ENCODE results near the gene MAB21L3. TPM values are rescaled to one million over a fixed set of nuclear protein-coding genes. Genes with fewer than 3 reads are reported as not detected.

Gene MAB21L3
- under 0.01 TPM for total RNA-seq

DNA sequence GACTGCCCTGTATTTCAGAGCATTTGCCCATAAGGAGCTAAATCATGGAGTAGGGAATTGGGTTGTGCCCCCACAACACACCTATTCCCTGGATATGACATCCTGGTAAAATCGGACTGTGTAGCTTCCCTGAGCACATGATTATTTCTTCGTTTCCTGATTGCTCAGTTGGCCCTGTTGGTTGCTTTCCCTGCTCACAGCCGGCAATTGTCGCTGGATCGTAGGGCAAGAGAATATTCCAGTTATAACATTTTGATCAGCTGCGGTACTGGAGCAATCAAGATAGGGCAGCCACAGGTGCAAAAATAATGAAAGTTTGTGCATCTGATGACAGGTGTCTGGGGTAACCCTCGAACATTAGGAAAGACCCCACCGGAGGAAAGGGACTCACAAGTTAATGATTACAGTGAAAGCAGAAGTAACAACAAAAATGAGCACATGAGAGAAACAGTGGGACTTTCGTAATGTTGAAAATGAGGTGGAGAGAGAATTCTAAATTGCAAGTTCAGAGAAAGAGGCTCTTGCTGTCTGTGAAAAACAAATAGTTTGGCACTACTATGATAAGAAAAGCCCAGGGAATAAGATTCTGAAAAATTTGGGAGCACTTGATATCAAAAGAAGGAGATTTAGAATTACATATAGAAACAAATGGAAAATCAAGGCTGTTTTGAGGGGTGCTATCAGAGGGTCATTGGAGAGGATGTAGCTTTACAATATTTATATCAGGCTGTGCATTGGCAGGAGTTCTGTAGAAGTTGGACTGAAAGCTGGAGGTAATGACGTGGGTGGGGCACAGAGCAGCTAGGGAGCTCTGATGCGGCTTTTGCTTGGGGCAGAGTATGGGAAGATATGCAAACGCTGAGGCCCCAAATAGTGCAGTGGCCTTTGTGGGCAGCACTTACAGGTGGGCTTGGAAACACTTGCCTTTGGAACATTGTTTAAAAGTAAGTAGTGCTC lies at the start of gene MAB21L3:
TSS of gene MAB21L3 (plus strand) at position 833 of the 957 bp plus-strand sequence. CDS start 1,217 bp downstream, outside the sequence.
- no peak for DNase-seq (ENCODE audit: low spot score in 2 of 2)
- FAIRE-seq = no peak

DNA sequence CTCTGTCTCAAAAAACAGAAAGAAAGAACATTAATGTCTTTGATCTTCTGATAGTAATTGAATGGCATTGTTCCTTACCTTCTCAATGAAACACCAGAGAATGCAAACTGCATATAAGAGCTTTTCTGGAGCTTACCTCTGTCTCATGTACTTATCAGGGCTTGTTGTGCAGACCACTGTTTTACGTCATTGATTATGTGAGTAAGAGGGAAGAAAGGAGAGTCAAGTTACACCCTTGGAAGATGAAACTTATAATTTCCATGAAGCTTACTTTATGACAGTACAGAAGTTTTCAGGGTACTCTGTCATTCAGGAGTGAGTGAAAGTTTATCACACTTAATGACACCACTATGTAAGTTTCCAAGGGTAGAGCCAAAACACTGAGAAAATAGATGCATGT lies 49.0 kb upstream of the MAB21L3 start:
- FAIRE-seq = no peak
- no peak for DNase-seq (ENCODE audit: low spot score in 2 of 2)

DNA sequence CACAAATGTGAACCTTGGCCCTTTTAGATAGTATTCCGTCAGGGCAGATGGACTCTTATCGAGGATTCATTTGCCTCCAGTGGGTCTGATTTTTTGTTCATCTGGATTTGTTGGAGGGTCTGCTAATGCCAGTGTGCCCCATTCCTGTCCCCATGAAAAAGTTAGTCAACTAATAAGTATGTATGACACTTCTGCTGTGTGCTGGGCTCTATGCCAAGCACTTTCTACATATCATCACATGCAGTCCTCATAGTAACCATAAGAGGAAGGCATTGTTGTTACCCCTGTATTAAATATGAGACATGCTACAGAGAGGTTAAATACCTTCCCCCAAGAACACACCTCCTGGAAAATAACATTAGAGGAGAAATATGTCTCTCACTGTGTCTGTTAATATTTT lies 46.6 kb upstream of the MAB21L3 start:
- no peak for DNase-seq (ENCODE audit: low spot score in 2 of 2)
- no peak for FAIRE-seq

DNA sequence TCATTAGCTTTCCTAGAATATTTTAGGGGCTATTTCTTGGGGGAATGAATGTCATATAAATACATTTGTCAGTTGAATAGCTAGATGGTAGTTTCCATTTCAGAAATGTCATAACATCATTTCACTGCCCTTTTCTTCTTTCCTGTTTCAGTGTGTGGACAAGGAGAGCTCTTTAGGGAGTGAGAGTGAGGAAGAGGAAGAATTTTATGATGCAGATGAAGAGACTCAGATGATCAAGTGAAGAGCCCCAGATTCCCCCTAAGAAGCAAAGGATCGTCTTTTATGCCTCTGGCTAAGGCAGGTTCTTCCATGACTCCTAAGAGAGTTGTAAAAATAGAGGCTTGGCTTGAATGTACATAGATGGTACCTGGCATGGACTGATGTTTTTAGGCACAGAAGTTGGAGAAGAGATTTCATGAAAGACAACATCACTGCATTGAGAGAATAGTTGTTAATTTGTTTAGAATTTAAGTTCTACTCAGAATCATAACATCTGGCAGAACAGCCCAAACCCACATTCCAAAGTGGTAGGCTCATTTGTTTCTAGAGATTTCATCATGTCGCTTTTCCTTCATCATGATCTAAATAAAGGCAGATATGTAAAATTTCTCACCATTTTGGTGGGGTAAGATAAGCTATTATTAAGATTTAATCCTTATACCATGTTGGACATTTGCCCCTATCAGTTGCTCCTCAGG lies 44.2 kb upstream of the MAB21L3 start:
- DNase-seq (ENCODE audit: low spot score in 2 of 2) (no peak), FAIRE-seq (no peak)

DNA sequence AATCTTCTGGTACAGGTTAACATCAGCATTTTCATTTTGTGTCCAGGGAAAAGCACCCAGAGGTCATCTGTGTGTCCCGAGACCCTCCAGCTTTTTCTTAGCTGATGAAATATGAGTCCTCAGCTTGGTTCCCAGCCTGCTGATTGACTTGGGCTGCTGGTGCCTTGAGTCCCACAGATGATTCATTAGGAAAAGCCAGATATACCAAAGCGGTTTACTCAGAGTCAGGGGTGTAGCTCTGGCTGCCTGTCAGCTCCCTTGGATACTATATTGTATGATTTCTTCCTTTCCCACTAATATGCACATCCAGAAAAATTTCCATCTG lies 43.7 kb upstream of the MAB21L3 start:
- DNase-seq (ENCODE audit: low spot score in 2 of 2) (no peak), FAIRE-seq (no peak)

DNA sequence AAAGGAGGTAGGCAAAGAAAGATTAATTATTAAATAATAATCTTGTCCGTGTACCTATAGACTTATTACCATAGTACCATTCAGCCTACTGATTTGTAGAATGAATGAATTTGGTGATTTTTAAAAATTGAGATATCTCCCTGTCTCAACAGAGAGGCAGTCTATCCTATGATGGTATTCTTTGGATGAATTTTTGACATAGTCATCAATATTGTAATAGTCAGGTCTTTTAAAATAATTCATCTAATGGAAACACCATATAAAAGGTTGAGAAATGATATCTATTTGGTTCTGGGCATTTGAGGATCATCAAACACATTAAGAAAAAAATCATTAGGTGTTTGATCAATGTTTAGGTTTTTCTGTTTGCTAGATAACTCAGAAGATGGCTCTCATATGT lies 35.6 kb upstream of the MAB21L3 start:
- FAIRE-seq (no peak), DNase-seq (ENCODE audit: low spot score in 2 of 2) (no peak)

DNA sequence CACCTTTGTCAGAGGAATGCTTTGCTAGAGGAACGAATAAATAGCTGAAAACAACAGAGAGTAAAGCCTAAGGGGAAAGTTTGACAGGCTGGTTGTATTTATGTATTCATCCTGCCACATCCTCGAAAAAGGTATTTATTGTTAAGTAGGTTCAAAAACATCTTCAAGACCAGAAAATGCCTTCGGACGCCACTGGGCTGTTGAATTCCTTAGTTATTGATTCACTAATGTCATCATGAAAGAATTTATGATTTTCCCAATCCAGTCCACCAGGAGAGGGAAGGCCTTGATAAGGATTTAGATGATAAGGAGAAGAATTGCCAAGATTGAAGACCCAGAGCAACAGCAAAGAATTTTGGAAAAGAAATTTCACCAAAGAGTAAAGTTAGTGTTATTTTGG lies 35.2 kb upstream of the MAB21L3 start:
- no peak for DNase-seq (ENCODE audit: low spot score in 2 of 2)

DNA sequence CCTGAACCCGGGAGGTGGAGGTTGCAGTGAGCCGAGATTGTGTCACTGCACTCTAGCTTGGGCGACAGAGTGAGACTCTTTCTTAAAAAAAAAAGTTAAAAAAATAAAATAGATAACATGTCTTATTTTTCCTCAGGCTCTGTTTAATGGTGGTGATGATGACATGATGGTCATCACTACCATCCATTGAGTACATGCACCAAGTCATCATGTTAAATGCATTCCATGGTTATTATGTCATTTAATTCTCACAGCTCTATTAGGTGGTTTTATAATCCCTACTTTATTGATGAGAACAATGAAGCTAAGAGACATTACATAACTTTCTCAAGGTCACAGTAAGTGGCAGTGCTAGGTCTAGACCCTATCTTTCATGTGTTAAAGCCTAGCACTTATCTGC lies 34.4 kb upstream of the MAB21L3 start:
- no peak for FAIRE-seq
- DNase-seq (ENCODE audit: low spot score in 2 of 2) = no peak

More for the DNA sequence above, 35.2 kb upstream of the MAB21L3 start:
- FAIRE-seq = no peak

DNA sequence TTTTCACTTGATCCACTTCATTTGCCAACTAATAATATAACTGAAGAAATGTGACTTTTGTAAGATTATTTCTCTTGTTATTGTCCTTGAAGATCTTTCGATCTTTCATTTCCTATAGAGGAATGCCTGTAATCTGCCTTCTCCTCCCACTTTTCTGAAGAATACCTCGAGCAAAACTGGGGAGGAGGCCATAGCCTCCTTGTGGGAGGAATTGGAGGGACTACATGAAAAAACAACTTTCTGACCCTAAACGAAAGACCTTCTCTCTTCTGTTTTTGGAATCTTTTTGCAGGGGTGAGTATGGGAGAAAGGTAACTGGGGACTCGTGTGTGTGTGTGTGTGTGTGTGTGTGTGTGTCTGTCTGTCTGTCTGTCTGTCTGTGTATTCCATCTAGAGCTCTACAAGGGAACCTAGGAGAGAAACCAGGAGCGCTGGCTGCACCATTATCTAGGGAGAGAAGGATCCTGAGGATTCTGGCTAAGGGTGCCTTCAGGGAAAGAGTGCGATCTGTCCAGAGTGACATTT lies 32.4 kb upstream of the MAB21L3 start:
- DNase-seq (ENCODE audit: low spot score in 2 of 2) (no peak), FAIRE-seq (no peak)

DNA sequence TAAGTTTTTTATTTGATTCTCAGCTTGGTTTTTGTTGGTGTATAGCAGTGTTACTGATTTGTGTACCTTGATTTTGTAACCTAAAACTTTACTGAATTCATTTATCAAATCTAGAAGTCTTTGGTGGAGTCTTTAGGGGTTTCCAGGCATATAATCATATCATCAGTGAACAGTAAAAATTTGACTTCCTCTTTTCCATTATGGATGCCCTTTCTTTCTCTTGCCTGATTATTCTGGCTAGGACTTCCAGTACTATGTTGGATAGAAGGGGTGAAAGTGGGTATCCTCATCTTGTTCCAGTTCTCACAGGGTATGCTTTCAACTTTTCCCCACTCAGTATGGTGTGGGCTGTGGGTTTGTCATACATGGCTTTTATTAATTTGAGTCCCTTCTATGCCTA lies 23.6 kb upstream of the MAB21L3 start:
- FAIRE-seq (no peak), DNase-seq (ENCODE audit: low spot score in 2 of 2) (no peak)

DNA sequence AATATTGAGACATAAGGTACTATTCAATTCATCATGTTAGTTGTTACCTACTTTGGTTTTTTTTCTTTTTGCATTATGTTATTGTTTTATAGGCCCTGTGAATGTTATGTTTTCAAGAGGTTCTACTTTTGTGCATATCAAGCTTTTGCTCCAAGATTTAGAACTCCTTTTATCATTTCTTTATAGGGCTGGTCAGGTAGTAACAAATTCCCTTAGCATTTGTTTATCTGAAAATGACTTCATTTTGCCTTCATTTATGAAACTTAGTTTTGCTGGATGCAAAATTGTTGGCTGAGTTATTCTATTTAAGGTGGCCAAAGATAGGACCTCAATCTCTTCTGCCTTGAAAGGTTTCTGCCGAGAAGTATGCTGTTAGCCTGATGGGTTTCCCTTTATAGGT lies 21.3 kb upstream of the MAB21L3 start:
- FAIRE-seq (no peak), DNase-seq (ENCODE audit: low spot score in 2 of 2) (no peak)

DNA sequence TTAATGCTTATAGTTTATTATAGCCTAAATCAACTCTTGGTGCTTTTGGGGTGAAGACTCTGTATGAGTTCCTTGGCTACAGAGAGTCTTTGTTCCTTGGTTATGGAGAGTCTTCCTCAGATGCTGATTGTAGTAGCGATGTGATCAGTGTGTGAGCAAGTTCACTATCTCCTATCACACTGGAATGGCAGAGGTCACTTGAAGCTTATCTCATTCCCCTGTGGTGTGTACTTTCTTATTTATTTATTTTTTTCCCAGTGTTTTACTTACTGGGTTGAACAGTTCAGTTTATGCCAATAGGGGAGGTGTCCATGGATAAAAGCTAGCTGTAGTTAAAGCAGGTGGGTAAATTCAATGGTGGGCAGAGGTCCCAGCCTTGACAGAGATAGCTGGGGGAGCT lies 20.1 kb upstream of the MAB21L3 start:
- DNase-seq (ENCODE audit: low spot score in 2 of 2) = no peak
- no peak for FAIRE-seq

DNA sequence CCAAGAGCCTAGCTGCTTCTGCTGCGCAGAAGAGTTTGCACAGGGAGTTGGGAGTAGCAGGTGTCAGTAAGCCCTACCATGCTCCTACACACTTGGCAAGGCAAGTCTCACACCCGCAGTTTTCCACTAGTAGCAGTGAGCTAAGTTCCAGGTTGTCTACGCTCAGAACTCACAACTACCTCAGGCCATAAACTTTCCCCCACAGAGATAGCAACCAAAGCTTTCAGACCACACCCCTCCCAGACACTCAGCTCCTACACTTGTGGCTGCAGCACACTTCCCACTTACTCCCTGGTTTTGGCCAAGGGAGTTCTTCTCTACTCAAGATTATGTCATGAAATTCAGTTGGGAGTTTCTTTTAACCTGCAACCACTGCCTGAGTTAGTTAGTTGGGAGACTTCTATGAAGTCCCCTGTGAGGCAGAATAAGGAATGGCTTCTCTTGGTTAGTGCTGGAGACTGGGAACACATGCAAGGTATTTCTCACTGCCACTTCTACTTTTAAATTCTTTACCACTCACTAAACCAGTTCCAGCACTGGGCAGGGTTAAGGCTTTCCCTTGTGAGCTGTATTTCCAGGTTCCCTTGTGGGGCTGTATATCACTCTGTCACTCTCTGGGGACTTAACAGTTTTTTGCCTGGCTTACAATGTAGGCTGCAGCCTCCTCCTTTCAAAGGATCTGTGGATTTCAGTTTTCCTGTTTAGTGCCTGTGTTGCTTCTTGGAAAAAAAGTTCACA lies 18.3 kb upstream of the MAB21L3 start:
- DNase-seq (ENCODE audit: low spot score in 2 of 2) (no peak), FAIRE-seq (no peak)

DNA sequence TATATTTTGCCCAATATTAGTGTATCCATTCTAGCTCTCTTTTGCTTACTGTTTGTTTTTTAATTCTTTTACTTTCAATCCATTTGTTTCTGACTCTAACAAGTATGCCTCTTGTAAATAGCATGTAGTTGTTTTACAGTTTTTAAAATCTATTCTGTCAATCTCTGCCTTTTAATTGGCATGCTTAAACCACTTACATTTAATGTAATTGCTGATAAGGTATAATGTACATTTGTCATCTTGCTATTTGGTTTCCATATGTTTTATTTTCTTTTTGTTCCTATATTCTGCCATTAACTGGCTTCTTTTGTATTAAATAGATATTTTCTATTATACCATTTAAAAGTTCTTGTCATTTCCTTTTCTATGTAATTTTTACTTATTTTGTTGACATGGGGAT lies 16.2 kb upstream of the MAB21L3 start:
- DNase-seq (ENCODE audit: low spot score in 2 of 2) = no peak
- no peak for FAIRE-seq

DNA sequence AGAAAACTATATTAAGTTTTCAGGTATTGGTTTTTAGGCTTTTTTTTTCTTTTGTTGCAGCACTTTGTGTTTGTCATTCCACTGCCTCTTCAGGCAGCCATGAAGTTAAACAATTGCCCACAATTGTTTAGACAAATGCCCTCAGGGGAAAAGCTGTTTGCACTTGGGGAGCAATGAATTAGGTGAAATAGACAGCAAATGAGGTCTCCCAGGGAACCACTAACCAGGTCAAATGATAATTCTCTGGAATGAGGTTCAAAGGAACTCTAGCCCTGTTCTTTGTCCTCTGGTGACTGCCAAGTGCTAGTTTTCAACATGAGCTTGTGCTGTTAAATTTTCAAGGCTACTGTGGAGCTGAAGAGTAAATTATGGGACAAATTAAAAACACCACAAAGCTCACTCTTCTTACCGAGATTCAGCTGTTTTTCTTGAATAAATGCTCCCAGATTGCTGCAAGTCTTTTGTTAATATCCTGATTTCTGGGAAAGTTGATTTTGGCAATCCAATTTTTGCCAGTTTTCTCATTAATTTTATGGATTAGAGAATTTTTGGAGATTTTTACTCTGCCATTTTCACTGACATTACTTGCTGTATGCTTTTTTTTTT lies 15.1 kb upstream of the MAB21L3 start:
- DNase-seq (ENCODE audit: low spot score in 2 of 2) = no peak
- no peak for FAIRE-seq

DNA sequence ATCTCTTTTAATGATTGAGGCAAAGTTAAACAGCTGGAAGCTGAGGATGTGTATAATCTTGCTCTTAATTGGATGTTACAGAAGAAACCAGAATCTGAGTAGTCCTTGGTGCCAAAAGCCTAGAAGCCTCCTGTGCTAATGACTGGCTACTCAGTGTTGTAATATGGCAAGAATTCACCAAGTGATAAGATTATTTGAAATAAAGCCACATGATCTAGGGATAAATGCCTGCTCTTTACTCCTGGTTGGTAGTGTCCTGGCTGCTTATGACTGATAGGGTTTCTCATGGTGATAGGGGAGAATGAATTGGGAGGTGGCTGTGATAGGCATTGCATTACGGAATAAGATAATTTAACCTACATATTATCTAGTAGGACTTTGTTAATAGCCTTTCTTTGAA lies 13.6 kb upstream of the MAB21L3 start:
- DNase-seq (ENCODE audit: low spot score in 2 of 2) (no peak), FAIRE-seq (no peak)

DNA sequence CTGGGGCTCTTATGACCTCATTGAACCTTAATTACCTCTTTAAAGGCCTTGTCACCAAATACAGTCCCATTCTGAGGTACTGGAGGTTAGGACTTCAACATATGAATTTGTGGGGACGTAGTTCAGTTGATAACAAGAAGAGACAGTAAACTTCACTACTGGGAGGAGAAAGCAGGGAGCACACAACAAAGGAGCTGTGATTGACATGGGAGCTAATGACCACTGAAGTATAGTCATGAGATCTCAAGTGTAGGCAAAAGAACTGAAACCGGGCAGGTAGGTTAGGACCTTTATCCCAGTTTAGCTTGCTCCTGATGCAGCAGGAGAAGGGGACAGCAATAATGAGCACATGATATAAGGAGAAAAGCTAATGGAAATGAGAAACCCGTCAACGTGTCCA lies 11.8 kb upstream of the MAB21L3 start:
- FAIRE-seq = no peak
- no peak for DNase-seq (ENCODE audit: low spot score in 2 of 2)

DNA sequence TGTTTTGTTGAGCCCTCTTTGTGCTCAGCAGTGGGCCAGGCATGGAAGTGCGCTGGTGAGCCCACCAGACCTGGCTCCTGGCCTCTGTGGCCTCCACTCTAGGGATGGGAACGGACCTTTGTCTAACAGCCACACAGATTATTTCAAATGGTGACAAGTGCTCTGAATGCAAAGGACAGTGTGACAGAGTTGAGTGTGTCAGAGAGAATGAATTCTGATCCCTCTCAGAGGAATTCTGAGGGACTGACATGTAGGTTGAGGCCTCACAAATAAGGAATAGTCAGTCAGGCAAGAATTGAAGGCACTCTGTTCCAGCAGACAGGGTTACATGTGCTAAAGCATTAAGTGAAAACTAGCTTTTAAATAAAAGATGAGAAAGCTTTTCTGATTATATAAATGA lies 11.3 kb upstream of the MAB21L3 start:
- FAIRE-seq = no peak

DNA sequence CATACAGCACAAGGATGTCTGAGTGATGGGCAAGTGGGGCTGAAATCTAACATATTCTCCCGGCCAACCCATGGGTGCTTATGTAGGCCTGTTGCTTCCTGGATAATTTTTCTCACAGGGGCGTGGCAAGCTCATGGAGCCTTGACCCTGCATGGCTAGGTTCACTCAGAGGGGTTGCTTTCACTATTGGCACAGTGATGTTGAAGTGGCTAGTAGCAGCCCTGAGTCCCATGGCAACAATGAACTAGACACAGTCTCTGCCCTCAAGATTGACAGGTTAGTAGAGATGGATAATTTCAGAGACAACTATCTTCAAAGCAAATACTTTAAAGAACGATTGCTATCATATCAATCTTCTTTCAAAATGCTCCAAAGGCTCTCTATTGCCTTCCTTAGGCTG lies 6.5 kb upstream of the MAB21L3 start:
- DNase-seq (ENCODE audit: low spot score in 2 of 2) (no peak), FAIRE-seq (no peak)

More for the DNA sequence above, 11.3 kb upstream of the MAB21L3 start:
- no peak for DNase-seq (ENCODE audit: low spot score in 2 of 2)

DNA sequence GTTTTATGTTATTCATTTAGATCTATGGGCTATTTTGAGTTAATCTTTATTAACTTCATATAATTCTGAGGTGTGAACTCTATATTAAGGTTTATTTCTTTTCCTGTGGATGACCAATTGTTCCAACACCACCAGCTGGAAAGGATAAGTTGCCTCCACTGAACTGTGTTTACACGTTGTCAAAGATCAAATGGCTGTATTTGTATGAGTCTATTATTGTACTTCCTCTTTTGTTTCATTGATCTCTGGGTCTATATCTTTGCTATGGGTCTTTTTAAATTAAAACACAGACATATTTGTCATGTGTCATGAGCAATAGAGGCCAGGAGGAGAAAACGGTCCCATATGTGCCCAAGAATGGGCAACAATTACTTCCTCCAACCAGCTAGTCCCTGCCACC lies 5.2 kb upstream of the MAB21L3 start:
- DNase-seq (ENCODE audit: low spot score in 2 of 2) = no peak
- FAIRE-seq = no peak

DNA sequence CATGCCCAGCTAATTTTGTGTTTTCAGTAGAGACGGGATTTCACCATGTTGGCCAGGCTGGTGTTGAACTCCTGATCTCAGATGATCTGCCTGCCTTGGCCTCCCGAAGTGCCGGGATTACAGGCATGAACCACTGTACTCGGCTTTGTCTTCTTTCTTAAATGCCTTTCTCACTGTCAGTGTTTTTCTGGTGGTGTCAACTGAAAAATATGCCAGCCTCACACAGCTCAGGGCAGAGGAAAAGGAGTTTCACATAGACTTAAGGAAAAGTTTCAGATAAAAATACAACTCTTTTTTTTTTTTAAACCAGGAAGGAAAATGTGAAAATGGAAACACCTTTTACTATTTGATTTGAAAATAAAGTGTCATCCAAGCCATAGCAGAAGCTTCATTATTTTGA lies 4.6 kb upstream of the MAB21L3 start:
- DNase-seq (ENCODE audit: low spot score in 2 of 2) = no peak

More for the DNA sequence above, 4.6 kb upstream of the MAB21L3 start:
- FAIRE-seq = no peak

All from frontal cortex (tissue), 4 donors.